Cardiac septum (tissue), 1 donor: ENCODE results near the gene MRPS15. TPM values are rescaled to one million over a fixed set of nuclear protein-coding genes. Genes with fewer than 3 reads are reported as not detected.

Experiments
- total RNA-seq: library from RNA; stranded (reverse); fragmentation: NEBNext Ultra II Directional; extraction: Animal tissue kit (Norgen Biotek cat#: 25700); gene quantifications from one replicate; pipeline ENCODE4 v1.2.1, GENCODE V29; 2021
- donor health status: DM: no; HTN: no; CAD: no.

MRPS15 gene
- total RNA-seq, 1 donor from 2014 or later: 71.7 TPM

Other genes starting within 250 kb of the MRPS15 start
- 86.5 TPM for gene THRAP3, start 239.9 kb downstream of the MRPS15 start, total RNA-seq
- 3.3 TPM for gene SH3D21, start 158.0 kb downstream of the MRPS15 start, total RNA-seq
- 11.3 TPM for gene EVA1B, start 140.7 kb downstream of the MRPS15 start, total RNA-seq
- 75.5 TPM for gene STK40, start 78.5 kb downstream of the MRPS15 start, total RNA-seq
- gene LSM10, start 66.5 kb downstream of the MRPS15 start, total RNA-seq: 52.7 TPM
- 3.4 TPM for gene OSCP1, start 13.9 kb downstream of the MRPS15 start, total RNA-seq
- gene CSF3R, start 18.5 kb upstream of the MRPS15 start, total RNA-seq: 11.8 TPM